ENCODE results near the gene SENP1.

DNA sequence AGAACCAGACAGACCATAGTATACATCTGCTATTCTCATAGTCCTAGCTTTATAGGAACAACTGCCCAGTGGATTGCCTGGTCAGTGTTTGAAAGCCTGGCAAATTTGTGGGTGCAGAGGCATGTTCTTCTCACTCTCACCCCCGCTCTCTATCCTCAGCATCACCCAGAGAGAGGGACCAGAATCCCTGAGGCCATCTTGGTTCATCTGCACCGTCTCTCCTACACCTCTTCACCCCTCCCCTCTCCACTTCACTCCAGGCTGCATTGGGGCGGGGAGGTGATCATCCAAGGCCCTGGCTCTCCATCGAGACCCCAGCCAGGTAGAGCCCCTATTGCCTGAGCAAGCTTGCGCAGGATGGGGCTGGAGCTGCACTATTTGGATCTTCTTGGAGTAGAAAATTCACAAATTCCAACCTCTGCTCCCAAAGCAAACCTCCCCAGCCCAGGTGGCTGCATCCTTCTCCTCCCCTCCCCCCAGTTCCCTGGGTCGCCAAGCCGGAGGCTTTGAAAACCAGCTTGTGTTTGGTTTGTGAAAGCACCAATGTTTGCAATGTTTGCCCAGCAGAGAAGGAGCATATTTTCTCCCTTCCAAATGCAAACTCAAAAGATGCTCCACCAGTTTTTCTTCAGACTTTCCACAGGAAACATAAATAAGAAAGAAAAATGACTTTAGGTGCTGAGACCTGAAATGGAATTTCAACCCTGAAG lies 83.0 kb downstream of the SENP1 start:
- TF ChIP-seq, protein P1, sequence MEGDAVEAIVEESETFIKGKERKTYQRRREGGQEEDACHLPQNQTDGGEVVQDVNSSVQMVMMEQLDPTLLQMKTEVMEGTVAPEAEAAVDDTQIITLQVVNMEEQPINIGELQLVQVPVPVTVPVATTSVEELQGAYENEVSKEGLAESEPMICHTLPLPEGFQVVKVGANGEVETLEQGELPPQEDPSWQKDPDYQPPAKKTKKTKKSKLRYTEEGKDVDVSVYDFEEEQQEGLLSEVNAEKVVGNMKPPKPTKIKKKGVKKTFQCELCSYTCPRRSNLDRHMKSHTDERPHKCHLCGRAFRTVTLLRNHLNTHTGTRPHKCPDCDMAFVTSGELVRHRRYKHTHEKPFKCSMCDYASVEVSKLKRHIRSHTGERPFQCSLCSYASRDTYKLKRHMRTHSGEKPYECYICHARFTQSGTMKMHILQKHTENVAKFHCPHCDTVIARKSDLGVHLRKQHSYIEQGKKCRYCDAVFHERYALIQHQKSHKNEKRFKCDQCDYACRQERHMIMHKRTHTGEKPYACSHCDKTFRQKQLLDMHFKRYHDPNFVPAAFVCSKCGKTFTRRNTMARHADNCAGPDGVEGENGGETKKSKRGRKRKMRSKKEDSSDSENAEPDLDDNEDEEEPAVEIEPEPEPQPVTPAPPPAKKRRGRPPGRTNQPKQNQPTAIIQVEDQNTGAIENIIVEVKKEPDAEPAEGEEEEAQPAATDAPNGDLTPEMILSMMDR (IDR thresholded peaks at IDR 0.05) = no peak
- no peak for TF ChIP-seq POLR2A (IDR thresholded peaks at IDR 0.05)
